GM21447 (cell line): ENCODE results near the gene ACE.

Experiments used
- ATAC-seq: cut with Tn5 transposase; IDR thresholded peaks from one replicate; pipeline ENCODE4 v1.9.1; 2021; ENCODE audit not compliant: unreplicated experiment

Gene ACE

DNA sequence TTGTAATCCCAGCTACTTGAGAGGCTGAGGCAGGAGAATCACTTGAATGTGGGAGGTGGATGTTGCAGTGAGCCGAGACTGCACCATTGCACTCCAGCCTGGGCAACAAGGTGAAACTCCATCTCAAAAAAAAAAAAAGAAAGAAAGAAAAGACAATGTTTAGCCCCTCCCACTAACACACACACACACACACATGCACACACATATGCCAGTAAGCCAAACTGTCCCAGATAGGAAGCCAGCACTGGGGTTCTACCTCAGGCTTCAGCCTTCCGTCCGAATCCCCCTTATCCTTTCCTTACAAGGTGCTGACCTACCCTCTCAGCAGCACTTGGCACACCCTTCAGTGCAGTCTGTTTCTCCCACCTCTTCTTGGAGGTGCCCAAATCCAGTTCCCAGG, 37.6 kb downstream of the ACE start:
- ATAC-seq = no peak

DNA sequence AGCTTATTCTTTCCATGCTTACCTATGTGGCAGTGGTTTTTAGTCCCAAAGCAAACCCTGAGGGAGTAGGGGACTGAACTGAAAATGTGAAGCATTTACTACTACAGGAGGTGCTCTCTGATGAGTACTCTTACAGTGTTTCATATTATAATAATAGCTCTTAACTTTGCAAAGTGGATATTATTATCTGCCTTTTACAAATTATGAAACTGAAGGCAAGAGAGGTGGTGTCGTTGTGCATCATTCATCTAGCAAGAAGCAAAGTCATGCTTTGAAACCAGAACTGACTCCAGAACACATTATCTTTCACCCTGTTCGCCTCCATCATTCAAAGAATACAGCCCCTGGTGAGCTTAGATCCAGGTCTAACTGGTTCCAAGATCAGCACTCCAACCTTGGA, 38.1 kb downstream of the ACE start:
- no peak for ATAC-seq

DNA sequence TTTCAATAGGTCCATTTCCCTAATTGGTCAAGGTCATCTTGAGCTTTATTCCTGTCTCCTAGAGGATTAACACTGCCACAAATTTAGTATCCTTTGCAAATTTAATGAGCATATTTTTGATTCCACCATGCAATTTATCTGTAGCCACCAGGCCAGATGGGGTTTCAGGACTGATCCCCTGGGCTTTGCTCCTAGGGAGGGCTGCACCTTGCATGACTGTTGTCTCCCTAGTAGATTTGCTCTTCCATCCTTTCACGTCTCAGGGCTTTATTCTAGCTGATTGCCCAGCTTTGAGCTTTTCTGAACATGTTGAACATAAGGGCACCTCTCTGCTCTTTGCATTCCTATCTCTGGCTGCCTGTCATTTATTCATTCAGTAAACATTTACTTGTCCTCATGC, 38.6 kb downstream of the ACE start:
- no peak for ATAC-seq

DNA sequence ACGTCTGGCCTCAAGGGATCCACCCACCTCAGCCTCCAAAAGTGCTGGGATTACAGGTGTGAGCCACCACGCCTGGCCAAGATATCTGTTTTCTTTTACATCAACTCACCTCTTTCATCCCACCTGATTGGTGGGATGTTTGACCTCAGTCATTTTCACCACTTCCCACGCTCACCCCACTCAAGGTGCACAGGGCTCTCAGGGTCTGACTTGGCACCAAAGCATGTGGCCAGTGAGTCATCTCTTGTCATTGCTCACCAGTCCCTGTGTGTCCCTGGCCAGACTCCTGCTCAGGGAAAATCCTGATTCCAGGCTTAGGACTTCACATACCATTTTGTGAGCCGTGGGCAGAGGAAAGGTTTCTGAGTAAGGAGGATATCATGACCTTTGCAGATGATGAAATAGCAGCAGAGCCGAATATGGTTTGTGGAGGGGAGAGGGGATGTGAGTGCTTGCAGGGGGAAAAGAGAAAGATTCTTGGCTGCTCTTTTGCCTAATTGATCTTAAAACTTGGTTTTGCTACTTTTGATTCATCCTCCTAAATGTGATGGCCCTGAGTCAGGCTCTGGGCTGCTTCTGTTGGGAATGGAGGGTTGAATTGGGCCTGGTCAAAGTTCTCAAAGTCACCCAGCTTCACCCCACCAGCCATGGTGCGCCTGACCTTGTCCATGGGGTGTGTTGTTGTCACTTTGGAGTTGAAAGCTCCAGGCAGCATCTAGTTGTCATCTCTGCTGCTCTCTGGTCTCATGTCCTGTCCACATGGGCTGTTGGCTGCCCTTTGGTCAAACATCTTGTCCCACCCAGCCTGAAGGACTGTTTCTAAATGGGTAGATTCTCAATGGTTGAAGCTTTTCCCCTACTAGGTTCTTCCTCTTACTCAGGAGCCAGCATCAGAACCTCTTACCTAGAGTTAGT, 40.3 kb downstream of the ACE start:
- ATAC-seq = no peak

DNA sequence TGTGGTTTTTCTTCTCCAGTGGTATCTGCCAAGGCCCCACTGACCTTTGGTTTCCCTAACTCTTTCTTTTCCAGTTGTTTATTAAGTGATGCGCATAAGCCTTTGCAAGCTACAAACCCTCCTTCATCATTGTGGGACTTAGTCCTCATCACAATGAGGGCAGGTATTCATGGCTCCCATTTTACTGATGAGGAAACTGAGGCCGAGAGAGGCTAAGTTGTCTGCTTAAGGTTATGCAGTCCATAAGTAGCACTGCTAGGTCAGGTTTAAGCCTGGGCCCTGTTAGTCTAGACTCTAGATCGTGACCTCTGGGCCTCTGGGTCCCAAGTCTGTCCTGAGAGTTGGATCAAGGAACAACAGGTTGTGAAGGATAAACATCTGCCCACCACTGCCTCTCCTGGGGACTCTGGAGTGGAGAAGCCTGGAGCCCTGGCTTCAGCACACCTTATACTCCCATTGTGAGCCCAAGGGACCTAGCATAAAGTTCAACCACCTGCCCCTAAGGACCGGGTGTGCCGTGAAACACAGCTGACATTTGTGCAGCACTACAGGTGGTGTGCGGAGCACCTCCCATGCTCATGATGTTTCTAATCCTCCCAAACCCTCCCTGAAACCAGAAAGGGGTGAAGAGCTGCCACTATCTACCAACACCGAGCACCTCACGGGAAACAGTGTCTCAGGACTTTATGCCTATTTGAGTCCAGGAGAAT, 41.1 kb downstream of the ACE start:
- ATAC-seq = no peak

DNA sequence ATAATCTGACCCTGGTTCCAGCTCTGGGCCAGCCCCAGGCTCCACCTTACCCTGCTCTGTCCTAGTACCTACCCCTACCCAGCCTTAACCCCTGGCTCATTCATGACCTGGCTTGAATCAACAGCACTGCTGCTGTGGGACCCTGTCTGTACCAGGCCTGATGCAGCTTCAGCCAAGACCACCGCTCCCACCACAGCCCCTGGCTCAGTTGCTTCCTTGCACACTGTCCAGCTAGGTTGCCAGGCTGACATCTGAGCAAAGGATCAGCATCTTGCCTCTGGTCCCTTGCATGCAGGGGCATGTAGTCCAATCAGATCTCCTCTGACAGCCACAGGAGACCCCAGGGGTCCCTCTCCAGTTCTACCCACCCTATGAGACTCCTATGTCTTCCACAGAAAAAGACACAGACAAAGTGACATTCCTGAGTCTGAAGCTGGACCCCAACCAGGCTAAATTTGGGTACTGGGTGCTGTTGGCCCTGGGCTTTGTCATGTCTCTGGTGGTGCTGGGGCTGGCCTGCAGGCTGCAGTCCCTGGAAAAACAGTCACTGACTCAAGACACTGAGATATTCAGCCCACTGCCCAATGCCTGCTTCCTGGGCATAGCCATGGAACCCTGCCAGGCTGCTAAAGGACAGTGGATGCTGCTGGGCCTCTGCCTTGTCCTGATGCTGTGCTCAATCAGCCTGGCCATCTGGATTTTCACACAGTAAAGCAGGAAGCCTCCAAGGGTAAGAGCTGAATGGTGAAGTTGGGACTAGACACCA, 42.4 kb downstream of the ACE start:
- no peak for ATAC-seq

DNA sequence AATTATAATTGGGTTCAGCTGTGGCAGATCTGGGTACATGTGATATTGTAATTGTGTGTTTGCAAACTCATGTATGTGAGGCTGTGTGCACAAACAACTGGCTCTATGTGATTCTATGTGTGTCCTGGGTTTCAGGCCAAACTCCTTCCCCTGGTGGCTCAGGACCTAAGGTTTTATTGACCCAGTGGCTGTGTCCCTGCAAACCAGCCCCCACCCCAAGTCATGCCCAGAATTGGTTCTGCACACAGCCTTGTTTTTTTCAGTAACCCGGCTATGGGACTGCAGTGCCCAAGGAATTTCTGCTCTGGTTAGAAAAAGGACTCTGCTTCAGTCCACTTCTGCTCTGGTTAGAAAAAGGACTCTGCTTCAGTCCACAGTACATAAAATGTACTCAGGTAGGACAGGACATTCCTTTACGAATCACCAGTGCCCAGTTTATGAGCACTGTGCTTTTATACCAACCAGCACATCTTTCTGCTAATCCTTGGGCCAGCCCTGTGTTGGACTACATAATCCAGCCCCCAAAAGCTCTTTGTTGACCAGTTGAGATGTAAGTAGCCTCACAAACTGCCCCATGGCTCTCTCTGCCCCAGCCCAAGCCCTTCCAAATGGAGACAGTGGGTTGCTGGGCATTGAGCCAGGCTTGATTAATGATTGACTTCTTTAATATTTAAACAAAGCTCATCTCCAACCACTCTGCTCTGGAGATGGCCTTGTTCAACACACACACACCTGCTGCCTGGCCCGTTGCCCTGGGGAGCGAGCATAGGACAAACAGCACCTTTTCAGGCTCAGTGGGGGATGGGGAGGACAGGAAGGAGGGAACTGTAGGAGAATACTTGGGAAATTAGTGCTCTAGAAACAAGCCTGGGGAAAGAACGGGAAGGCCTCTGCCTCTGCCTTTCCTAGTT, 43.4 kb downstream of the ACE start:
- ATAC-seq = no peak

DNA sequence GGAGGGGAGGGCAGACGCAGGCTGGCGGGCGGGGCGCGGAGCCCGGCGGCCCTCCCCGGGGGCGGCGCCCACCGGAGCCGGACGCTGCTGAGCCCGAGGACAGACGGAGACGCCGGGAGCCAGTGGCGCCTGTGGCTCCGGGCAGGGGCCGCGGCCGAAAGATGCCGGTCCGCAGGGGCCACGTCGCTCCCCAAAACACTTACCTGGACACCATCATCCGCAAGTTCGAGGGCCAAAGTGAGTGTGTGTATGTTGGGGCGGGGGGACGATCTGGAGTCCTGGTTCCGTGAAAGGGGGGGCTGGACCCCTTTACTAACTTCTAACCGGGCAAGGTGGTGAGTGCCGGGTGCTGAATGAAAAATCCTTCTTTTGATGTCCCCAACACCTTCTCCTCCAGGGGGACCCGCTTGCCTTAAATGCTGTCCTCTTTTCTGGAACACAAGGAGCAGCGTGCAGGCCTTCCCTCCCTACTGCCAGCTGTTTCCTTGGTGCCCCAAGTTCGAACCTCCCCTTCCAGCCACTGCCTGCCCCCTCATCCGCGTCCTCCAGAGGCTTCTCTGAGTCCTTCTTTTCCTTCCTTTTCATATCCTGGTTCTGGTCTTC, 46.5 kb downstream of the ACE start, which contains the start of gene KCNH6:
Gene KCNH6, plus strand, starts transcription at position 106 of the 603 bp plus-strand sequence. Its CDS starts 56 bp downstream, at position 162.
- ATAC-seq = no peak

DNA sequence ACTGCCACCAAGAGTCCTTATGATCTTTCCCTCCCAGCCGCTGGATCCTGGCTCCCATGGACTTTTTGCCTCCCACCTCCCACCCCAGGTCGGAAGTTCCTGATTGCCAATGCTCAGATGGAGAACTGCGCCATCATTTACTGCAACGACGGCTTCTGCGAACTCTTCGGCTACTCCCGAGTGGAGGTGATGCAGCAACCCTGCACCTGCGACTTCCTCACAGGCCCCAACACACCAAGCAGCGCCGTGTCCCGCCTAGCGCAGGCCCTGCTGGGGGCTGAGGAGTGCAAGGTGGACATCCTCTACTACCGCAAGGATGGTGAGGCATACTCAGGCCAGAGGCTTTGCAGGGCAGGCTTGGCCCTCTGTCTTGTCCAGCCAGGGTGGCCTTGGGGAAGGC, 47.2 kb downstream of the ACE start:
- no peak for ATAC-seq

DNA sequence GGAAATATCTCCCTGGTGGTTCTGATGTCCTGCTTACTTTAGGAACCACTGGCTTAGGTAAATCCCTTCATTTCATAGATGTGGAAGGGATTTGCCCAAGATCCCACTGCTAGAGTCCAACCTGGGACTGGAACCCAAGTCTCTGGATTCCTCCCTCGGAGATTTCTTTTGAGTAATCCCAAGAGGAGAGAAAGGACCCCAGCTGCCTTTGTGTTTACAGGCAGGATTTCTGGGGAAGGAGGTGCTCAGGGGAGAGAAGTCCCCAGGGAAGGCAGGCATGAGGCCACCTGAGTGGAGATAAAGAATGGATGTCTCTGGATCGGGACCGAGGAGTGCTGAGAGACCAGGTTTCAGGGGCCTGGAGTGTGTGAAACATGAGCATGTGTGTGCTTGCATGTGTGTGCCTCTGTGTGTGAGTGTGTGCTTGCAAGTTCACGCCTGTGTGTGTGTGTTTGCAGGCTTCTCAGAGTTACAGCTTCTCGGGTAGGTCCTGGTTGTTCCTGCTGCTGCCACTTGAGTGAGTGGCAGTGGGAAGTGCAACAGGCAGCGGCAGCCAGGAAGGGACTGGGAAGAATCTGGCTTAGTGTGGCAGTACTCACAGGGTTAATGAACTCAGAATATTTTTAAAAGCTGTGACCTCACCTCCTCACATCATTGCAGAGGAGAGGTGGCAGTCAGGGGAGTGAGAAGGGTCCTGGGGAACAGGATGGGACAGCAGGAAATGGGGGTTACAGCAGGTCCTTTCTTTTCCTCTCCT, 48.5 kb downstream of the ACE start:
- ATAC-seq = no peak

DNA sequence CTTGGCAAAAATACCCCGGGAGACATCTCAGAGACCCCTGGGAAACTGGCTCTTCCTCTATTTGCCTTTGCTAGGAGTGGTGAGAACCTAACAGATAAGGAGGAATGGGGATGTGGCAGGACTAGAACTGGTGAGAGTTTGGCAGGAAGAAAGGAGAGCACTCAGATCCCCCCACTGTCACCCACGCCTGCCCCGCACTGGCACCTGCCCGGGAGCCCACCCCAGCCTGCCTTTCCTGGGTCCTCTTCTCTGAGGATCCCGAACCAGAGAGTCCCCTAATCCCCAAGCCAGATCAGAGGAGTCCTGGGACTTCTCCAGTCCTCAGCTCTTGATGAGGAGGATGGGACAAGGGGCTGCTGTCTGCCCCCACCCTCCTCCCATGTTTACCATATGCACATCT, 50.0 kb downstream of the ACE start:
- ATAC-seq = no peak

DNA sequence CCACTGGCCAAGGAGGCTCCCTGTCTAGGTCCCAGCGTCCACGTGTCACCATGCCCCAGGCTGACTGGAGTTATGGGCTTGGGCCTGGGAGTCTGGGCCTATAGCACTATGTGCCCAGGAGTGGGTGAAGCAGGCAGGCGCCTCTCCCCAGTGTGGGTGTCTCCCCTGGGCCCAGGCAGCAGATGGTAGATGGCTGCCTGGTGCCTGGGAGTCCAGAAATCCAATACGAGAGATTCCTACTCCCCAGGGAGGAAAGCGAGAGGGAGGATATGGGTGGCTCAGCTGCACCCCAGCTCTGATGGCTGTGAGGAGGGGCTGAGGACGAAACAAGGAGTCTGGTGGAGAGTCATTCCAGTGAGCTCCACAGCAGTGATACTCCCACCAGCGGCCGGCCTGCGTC, 51.3 kb downstream of the ACE start:
- ATAC-seq = no peak

DNA sequence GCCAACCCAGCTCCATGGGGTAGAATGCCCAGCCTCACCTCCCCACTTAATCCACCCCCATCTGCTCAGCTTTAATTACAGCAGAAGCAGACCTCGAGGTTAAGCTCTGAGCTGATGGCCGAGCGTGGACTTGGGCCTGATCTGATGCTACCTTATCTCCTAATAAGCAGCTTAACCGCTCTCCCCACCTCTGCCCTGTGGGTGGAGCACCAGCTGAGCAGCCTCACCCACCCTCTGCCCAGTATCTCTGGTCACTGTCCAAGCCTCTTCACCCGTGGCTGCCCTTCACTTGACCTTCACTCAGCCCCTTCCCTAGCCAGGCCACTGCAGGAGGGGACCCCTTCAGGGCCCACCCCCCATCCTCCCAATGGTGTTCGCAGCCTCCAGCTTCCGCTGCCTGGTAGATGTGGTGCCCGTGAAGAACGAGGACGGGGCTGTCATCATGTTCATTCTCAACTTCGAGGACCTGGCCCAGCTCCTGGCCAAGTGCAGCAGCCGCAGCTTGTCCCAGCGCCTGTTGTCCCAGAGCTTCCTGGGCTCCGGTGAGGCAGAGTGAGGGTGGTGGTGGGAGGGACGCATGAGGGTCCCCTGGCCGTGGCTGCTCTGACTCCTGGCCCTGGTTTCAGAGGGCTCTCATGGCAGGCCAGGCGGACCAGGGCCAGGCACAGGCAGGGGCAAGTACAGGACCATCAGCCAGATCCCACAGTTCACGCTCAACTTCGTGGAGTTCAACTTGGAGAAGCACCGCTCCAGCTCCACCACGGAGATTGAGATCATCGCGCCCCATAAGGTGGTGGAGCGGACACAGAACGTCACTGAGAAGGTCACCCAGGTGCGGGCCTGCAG, 53.1 kb downstream of the ACE start:
- no peak for ATAC-seq

DNA sequence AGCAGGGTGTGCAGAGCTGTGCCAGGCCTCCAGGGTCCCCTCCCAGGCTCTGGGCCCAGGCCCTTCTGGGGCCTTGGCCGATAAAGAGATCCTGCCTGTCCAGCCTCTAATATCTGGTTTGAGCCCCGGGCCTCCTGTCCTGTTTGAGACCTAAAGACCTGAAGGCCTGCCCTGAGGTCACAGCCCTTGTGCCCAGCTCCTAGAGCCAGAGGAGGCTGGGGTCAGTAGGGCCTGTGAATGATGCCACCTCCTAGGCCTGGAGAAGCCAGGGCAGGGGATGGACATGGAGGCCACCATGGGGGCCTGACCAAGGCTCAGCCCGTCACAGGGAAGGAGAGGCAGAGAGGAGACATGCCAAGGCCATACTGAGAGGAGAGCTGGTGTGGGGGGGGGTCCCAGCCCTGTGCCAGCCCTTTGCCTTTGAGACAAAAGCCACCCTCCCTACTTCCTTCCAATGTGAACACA, 53.7 kb downstream of the ACE start:
- no peak for ATAC-seq

DNA sequence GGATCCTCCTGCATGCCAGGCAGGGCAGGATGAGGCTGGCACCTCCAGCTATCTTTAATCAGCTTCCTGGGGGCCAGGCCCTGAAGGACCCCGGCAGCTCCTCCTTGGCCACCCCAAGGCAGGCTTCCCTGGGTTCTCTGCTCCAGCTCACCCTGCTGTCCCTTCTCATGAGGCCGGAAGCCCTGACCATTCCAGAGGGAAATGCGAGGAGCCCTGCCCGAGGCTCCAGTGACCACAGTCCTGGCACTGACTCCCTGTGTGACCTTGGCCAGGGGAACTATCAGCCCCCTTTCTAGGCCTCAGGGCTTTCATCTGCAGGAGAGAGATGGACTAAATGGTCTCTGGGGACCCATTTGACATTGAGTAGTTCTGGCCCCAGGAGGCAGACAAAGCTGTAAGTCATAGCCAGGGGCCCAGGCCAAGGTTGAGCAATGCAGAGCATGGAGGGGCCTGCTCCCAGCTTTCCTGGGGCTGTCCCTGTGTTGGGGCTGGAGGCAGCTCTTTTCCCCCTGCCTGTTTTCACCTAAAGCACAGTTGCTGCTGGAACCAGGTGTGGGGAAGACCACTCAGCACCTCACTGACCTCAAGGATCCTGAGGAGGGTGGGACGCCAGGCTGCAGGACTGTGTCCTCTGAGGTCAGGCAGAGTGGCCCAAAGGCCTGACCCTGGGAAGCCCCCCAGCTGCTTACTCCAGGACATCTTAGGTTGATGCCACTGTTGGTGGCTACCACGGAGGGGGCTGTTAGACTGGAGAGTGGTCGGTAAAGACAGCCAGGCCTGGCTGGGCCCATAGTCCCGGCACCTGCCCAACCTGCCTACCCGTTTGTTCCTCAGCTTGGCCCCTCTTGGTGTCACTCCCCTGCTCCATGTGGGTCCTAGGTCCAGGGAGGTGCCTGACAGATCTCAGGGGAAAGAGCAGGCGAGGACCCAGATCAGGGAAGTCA, 54.4 kb downstream of the ACE start:
- no peak for ATAC-seq

DNA sequence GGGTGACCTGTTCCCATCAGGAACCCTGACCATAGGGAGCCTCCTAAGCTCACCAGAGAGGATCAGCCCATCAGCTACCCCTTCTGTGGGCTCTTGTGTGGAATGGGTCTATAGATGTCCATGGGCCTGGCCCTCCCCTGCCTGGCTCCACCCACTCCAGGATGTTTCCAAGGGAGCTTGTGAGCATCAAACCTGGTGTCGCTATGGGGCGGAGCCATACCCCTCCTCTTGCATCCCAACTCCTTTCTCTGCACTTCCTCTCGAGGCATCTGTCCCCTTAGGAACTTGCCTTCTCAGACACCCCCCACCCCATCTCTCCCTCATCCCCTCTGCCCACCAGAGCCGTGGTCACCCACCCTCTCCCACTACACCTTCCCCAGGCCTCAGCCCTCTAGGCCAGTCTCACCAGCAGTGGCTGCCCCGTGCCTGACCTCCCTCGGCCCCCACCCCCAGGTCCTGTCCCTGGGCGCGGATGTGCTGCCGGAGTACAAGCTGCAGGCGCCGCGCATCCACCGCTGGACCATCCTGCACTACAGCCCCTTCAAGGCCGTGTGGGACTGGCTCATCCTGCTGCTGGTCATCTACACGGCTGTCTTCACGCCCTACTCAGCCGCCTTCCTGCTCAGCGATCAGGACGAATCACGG, 56.7 kb downstream of the ACE start:
- no peak for ATAC-seq

DNA sequence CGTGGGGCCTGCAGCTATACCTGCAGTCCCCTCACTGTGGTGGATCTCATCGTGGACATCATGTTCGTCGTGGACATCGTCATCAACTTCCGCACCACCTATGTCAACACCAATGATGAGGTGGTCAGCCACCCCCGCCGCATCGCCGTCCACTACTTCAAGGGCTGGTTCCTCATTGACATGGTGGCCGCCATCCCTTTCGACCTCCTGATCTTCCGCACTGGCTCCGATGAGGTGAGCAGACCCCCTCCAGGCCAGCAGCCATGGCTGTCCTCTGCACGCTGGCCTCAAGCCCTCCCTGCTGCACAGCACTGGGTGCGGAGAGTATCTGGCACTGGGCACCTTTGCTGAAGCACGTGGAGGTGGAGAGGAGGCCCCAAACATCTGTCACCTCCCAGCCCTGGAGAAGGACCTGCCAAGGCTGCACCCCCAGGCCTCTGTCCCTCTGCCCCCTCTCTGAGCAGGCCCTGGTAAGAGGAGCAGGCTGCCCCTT, 57.3 kb downstream of the ACE start:
- no peak for ATAC-seq
